RWPE2 (cell line): Measurements from ENCODE around the gene WBP2NL.
"Not testable (repeated sequence)": the region's sequence is repeated elsewhere in the genome, so short reads cannot be mapped to it uniquely, and the experiment has no call there.

Experiments
- ATAC-seq: fragments of 200-7000 bp; cut with Tn5 transposase; 3 replicates; pipeline ENCODE4 v1.9.1; 2021; ENCODE audit warnings: low read depth
- DNase-seq: peaks from one replicate; pipeline ENCODE4 v3.0.0-alpha.2; 2020; ENCODE audit warnings: low spot score
- H3K27ac ChIP-seq: fragments of 450-650 bp; 2 replicates; pipeline ENCODE4 v1.5.1; 2017; ENCODE audit warnings: mild to moderate bottlenecking; ENCODE audit not compliant: poor library complexity, severe bottlenecking
- H3K27me3 ChIP-seq: fragments of 250-450 bp; sonication (Bioruptor Pico); 2 replicates; pipeline ENCODE4 v1.5.1; 2021; ENCODE audit warnings: mild to moderate bottlenecking, moderate library complexity; ENCODE audit not compliant: insufficient read depth, poor library complexity, severe bottlenecking
- H3K36me3 ChIP-seq: fragments of 250-450 bp; sonication (Bioruptor Pico); 2 replicates; pipeline ENCODE4 v1.5.1; 2020; ENCODE audit warnings: low read depth, mild to moderate bottlenecking, moderate library complexity
- H3K4me1 ChIP-seq: fragments of 250-450 bp; sonication (Bioruptor Pico); 2 replicates; pipeline ENCODE4 v1.5.1; 2021; ENCODE audit warnings: mild to moderate bottlenecking, moderate library complexity; ENCODE audit not compliant: insufficient read depth, poor library complexity, severe bottlenecking
- H3K4me3 ChIP-seq: fragments of 250-450 bp; sonication (Bioruptor Pico); 2 replicates; pipeline ENCODE4 v1.5.1; 2021; ENCODE audit warnings: mild to moderate bottlenecking, moderate library complexity; ENCODE audit not compliant: severe bottlenecking
- H3K9me3 ChIP-seq: fragments of 250-450 bp; sonication (Bioruptor Pico); 2 replicates; pipeline ENCODE4 v1.5.1; 2021; ENCODE audit warnings: mild to moderate bottlenecking, moderate library complexity; ENCODE audit not compliant: severe bottlenecking
- CTCF ChIP-seq: fragments of 450-650 bp; IDR thresholded peaks from one replicate; pipeline ENCODE4 v1.5.1; 2017; ENCODE audit warnings: mild to moderate bottlenecking, moderate library complexity; ENCODE audit not compliant: poor library complexity, severe bottlenecking

Gene WBP2NL

DNA sequence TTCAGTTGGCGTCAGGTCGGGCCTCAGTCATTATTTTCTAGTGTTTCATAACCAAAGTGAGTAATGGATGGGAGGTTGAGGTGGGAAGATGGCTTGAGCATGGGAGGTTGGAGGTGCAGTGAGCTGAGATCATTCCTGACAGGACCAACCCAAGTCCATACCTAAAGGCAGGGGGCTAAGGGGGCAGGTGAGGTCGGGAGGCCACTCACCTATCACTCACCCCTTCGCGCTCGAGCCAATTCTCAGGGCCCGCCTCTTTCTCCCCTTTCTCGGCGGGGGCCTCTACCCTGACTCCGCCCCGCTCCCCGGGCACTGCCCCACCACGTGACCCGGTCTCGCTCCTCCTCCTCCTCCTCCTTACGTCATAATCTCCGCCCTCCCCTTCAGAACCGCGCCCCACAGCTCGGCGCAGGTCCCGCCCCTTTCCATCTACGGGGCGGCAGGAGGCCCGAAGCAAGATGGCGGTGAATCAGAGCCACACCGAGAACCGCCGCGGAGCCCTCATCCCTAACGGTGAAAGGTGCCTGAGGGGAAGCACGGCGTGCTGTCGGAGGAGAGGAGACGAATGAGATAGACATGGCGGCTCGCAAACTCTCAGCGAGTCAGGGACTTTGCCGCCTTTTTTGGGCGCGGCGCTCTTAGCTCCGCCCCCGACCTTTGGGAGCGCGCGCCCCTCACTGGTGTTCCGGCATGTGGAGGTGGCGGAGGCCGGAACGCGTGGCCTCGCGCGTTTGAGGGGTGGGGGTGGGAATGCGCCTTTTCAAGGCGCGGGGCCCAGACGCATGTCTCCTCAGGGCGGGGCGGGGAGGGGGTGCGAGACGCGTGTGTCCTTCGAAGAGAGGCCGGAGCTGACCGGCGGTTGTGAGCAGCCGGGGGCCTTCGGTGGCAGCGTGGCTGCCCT, at the start of gene WBP2NL:
Gene WBP2NL, plus strand, starts transcription at position 428 of the 901 bp plus-strand sequence. Its CDS starts 31 bp downstream, at position 459.
- peak within 1 kb of the TSS; percentile 29 for H3K4me3 ChIP-seq
- peak; percentile 84 for ATAC-seq
- H3K27ac ChIP-seq: no peak within 1 kb of the TSS
- no peaks in the 10 kb centered on the region for H3K4me1 ChIP-seq
- H3K36me3 ChIP-seq: no peaks in the 10 kb centered on the region
- TF ChIP-seq CTCF: no peak
- DNase-seq: peak; percentile 82
- no peaks in the 10 kb centered on the region for H3K9me3 ChIP-seq
- no peaks in the 10 kb centered on the region for H3K27me3 ChIP-seq

DNA sequence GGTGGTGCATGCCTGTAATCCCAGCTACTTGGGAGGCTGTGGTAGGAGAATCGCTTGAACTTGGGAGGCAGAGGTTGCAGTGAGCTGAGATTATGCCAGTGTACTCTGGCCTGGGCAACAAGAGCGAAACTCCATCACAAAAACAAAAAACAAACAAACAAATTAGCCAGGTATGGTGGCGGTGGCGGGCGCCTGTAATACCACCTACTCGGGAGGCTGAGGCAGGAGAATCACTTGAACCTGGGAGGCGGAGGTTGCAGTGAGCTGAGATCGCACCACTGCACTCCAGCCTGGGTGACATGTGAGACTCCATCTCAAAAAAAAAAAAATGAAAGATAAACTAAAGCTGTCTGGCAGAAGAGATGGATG, 49.7 kb upstream of the WBP2NL start:
- DNase-seq, H3K27me3 ChIP-seq, H3K4me1 ChIP-seq, ATAC-seq, H3K9me3 ChIP-seq, H3K4me3 ChIP-seq, H3K27ac ChIP-seq: not testable (repeated sequence)
- H3K36me3 ChIP-seq: peaks cover 17% of the 10 kb centered on the region

GRCh38 chr22:41949297-41949965, 49.2 kb upstream of the WBP2NL start:
- Histone ChIP-seq H3K9me3 (no peaks in the 10 kb centered on the region), H3K4me1 (peaks cover 4% of the 10 kb centered on the region), H3K27ac (no peak overlapping the region), H3K36me3 (peaks cover 11% of the 10 kb centered on the region), H3K4me3 (no peak overlapping the region), H3K27me3 (no peaks in the 10 kb centered on the region)
- DNase-seq (no peak), ATAC-seq (no peak)
- no peak for TF ChIP-seq CTCF

DNA sequence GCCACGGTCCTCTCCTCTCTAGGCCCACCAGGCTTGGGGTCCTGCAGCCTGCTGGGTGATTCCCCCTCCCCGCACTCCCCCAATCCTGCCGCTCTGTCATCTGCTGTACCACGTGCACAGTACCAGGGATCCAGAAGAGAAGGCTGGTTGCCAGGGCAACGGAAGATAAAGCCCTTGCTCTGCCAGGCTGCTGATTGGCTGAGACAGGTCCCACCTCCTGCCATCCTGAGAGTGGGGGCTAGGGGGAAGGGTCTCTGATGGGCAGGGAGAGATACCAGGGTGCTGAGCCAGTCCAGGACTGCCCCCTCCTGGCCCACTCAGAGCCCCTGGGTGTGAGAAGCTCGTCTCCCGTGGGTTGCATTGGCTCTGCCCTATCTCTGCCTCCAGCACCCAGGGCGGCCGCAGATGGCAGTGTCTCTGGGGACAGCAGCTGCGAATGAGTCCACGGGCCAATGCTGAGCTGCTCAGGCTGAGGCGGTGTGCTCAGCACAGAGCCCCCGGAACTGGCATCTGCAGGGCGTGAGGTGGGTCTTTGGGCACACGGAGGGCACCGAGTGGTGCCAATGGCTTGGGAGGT, 46.6 kb upstream of the WBP2NL start, which contains the start of gene SMIM45:
Gene SMIM45, plus strand, starts transcription at position 253 of the 577 bp plus-strand sequence.
- no peak for TF ChIP-seq CTCF
- Histone ChIP-seq H3K9me3 (no peaks in the 10 kb centered on the region), H3K27me3 (no peaks in the 10 kb centered on the region), H3K36me3 (no peaks in the 10 kb centered on the region), H3K27ac (no peak within 1 kb of the TSS), H3K4me3 (no peak within 1 kb of the TSS), H3K4me1 (no peaks in the 10 kb centered on the region)
- no peak for ATAC-seq
- no peak for DNase-seq

DNA sequence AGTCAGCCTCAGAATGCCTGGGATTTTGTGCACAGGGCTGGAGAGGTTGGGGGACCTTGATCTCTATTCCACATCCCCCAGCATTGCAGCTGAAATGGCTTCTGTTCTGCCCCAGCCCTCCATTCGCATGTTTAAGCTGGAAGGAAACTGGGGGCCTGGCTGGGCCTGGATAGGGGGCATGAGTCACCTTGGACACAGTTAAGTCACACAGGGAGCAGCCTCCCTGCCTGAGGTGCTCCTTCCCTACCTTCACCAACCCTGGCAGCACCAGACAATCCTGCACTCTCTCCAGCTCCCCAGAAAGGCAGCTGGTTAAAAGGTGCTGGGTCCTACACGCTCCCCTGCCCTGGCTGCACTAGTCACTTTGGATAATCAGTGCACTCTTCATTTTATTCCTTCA, 45.9 kb upstream of the WBP2NL start:
- Histone ChIP-seq H3K36me3 (no peaks in the 10 kb centered on the region), H3K4me1 (no peaks in the 10 kb centered on the region), H3K9me3 (no peaks in the 10 kb centered on the region), H3K27ac (no peak overlapping the region), H3K27me3 (no peaks in the 10 kb centered on the region), H3K4me3 (no peak overlapping the region)
- ATAC-seq (peak; percentile 46), DNase-seq (no peak)
- no peak for TF ChIP-seq CTCF
